Body of pancreas (tissue), 4 donors: ENCODE results near the gene GALNT12. TPM values are rescaled to one million over a fixed set of nuclear protein-coding genes. Genes with fewer than 3 reads are reported as not detected.
A peak's percentile ranks its signal among the peaks of the same experiment; 100 is the strongest.

Experiments used
- ATAC-seq: fragments of 150-250 bp; one replicate; pipeline ENCODE4 v1.9.1; 2016
- DNase-seq, 4 donors: peaks; one replicate each; pipeline ENCODE4 v3.0.0-alpha.2; 2019
- H3K27ac ChIP-seq, 4 donors: fragments of 200-600 bp; sonication (generic); 1 replicate in 3 of 4; 2 replicates in 1 of 4; pipeline versions ENCODE4 v1.5.1 to v1.6.1; 2016 to 2019; ENCODE audit warnings: mild to moderate bottlenecking in 1 of 4, mixed read lengths in 1 of 4, moderate library complexity in 1 of 4
- H3K27me3 ChIP-seq, 2 donors: fragments of 200-600 bp; sonication (generic); one replicate each; pipeline ENCODE4 v1.6.0; 2016; ENCODE audit warnings: mild to moderate bottlenecking in 1 of 2
- H3K36me3 ChIP-seq, 2 donors: fragments of 200-600 bp; sonication (generic); replicated peaks in 1 of 2; 2 replicates each; pipeline ENCODE4 v1.5.1; 2016; ENCODE audit warnings: low read depth in 2 of 2; ENCODE audit not compliant: insufficient read depth in 1 of 2
- H3K4me1 ChIP-seq: fragments of 200-600 bp; sonication (generic); one replicate; pipeline ENCODE4 v1.6.0; 2016
- H3K4me3 ChIP-seq, 2 donors: fragments of 200-600 bp; sonication (generic); 1 replicate in 1 of 2; 2 replicates in 1 of 2; pipeline ENCODE4 v1.5.1; 2016 to 2019
- H3K9me3 ChIP-seq, 3 donors: fragments of 200-600 bp; sonication (generic); 1 replicate in 2 of 3; 2 replicates in 1 of 3; pipeline ENCODE4 v1.5.1; 2016
- CTCF ChIP-seq, 7 experiments: fragments of 450-650 bp in 4 of 7; fragments of 200-600 bp in 3 of 7; sonication (generic) in 3 of 7; IDR thresholded peaks; one replicate each; pipeline ENCODE4 v1.5.1; 2016 to 2019; ENCODE audit warnings: antibody characterized with exemption in 7 of 7
- POLR2A ChIP-seq, 3 donors: fragments of 450-650 bp; IDR thresholded peaks; one replicate each; pipeline ENCODE4 v1.6.1; 2016; ENCODE audit warnings: antibody characterized with exemption in 3 of 3, mild to moderate bottlenecking in 2 of 3
- WGBS, 2 donors: methylation state at CpG; one replicate each; pipeline ENCODE4 v1.1.5; 2017; 5-methylcytosine and 5-hydroxymethylcytosine counted together
- intact Hi-C: fragments of 100-400 bp; cut with DNase I; formaldehyde crosslinking; loops from one replicate; pipeline ENCODE4 v1.15.1; 2023
- total RNA-seq, 2 donors: library from RNA; depleted of rRNA; stranded (reverse); fragments of >200 nt; gene quantifications; one replicate each; pipeline ENCODE4 v1.1.0, GENCODE V29; 2016

The GALNT12 gene
- total RNA-seq, 2 donors from 2014 or later = 13.0 to 53.1 TPM

DNA sequence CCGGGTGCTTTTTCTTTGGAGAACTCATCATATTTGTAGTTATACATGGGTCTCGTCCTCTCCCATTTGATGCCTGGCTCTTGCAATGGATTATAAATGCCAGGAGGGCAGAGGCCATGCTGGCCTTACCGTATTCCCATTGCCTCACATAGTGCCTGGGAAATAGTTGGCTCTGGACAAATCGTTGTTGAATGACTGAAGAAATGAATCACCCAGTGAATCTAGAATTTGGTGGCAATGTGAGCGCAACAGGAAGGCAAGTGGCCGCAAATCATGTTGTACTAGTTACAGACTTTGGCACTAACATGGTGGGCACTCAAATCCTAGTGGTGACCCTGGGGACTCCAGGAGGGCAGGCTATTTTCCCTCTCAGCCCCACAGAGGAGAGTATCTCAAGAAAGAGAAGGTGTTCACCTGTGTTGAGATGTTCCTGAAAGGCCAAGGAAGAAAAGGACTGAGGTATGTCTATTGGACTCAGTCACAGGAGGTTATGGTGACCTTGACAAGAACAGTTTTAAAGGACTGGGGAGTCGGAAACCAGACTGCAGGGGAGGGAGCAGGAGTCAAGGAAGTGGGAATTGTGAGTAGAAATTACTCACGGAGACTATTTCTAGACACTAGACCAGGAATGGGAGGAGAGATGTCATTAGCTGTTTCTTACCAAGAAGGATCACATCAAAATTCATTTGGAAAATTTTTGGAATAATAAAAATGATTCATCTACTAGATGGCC is 74.5 kb downstream of the GALNT12 start:
- no peak for TF ChIP-seq CTCF (IDR thresholded peaks at IDR 0.05)
- TF ChIP-seq POLR2A (IDR thresholded peaks at IDR 0.05) = no peak
- Histone ChIP-seq H3K4me3 (no peak overlapping the region), H3K9me3 (no peaks in the 10 kb centered on the region), H3K36me3 (no peaks in the 10 kb centered on the region), H3K4me1 (peaks cover 21% of the 10 kb centered on the region), H3K27ac (peak overlapping the region in 1 of 4 donors; percentile 40), H3K27me3 (no peaks in the 10 kb centered on the region)
- ATAC-seq (no peak), DNase-seq (no peak)
- intact Hi-C loops = no loop called here
- 82 to 86% methylated on average over 8 of the region's 8 CpGs for WGBS, 2 donors

- DNase-seq (no peak), ATAC-seq (no peak)
- no peak overlapping the region for H3K4me3 ChIP-seq
- TF ChIP-seq POLR2A (IDR thresholded peaks at IDR 0.05) = no peak
- H3K4me1 ChIP-seq = peaks cover 21% of the 10 kb centered on the region
- no peaks in the 10 kb centered on the region for H3K36me3 ChIP-seq
- 63 to 64% methylated on average over 2 of the region's 2 CpGs for WGBS, 2 donors
- H3K27me3 ChIP-seq = no peaks in the 10 kb centered on the region
- intact Hi-C loops = no loop called here
- no peak overlapping the region for H3K27ac ChIP-seq
- no peaks in the 10 kb centered on the region for H3K9me3 ChIP-seq
Observed at GRCh38 chr9:98882569-98882923, 75.1 kb downstream of the GALNT12 start.

DNA sequence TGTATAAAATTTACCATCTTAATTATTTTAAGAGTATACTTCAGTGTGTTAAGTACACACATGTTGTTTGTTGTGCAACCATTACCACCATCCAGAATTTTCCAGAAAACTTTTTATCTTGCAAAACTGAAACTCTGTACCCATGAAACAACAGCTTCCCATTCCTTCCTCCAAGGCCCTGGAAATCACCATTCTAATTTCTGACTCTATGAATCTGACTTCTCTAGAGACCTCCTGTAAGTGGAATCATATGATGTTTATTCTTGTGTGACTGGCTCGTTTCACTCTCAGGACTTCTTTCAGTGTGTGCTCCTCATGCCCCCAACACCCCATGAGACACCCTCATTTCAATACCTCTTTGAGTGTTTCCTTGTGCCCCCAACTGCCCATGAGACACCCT is 75.8 kb downstream of the GALNT12 start:
- Histone ChIP-seq H3K27ac (no peak overlapping the region), H3K36me3 (no peaks in the 10 kb centered on the region), H3K4me3 (no peak overlapping the region), H3K4me1 (peaks cover 21% of the 10 kb centered on the region), H3K27me3 (no peaks in the 10 kb centered on the region), H3K9me3 (no peaks in the 10 kb centered on the region)
- intact Hi-C loops = no loop called here
- no peak for ATAC-seq
- 78% methylated on average over 1 of the region's 1 CpG for WGBS, 2 donors
- DNase-seq = no peak
- no peak for TF ChIP-seq POLR2A (IDR thresholded peaks at IDR 0.05)
- no peak for TF ChIP-seq CTCF (IDR thresholded peaks at IDR 0.05)

DNA sequence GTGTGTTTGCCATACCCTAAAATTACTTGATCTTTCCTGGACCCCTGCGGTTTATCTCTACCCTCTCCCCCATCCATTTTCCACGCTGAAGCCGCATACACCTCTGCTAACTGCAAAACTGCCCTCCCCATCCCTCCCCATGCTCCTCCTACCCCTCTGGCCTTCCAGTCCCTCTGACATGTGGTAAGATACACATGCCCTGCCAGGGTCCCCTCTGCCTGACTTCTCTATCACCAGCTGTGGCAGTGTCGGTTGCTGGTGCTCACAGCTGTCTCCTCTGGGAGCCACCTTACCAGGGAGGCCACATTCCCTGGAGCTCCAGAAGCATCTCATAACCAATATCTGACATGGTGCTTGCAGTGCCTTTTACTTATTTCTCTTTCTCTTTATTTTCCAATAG is 77.4 kb downstream of the GALNT12 start:
- H3K36me3 ChIP-seq = no peaks in the 10 kb centered on the region
- no peak for ATAC-seq
- peak in 1 of 4 donors; percentile 5 for DNase-seq

More for the DNA sequence above, 77.4 kb downstream of the GALNT12 start:
- H3K9me3 ChIP-seq = no peaks in the 10 kb centered on the region
- intact Hi-C loops = no loop called here
- H3K27ac ChIP-seq = no peak overlapping the region
- peaks cover 12% of the 10 kb centered on the region for H3K4me1 ChIP-seq
- TF ChIP-seq CTCF (IDR thresholded peaks at IDR 0.05) (no peak), POLR2A (IDR thresholded peaks at IDR 0.05) (no peak)
- no peak overlapping the region for H3K4me3 ChIP-seq
- H3K27me3 ChIP-seq = no peaks in the 10 kb centered on the region
- 96 to 99% methylated on average over 4 of the region's 4 CpGs for WGBS, 2 donors
